HG03342 (cell line): ENCODE data around the gene PTPRCAP.
"Not testable (repeated sequence)": the region's sequence is repeated elsewhere in the genome, so short reads cannot be mapped to it uniquely, and the experiment has no call there.

Experiments used
- ATAC-seq: cut with Tn5 transposase; IDR thresholded peaks from one replicate; pipeline ENCODE4 v1.9.1; 2021; ENCODE audit warnings: mild to moderate bottlenecking, moderate library complexity; ENCODE audit not compliant: unreplicated experiment

Gene PTPRCAP

GRCh38 chr11:67465530-67465929, 28.0 kb upstream of the PTPRCAP start:
- ATAC-seq, result not testable (repeated sequence)

- no peak for ATAC-seq
Observed at GRCh38 chr11:67465189-67465510, 27.7 kb upstream of the PTPRCAP start.

GRCh38 chr11:67464411-67465188, 27.1 kb upstream of the PTPRCAP start:
- ATAC-seq, result peak; percentile 47

- no peak for ATAC-seq
Observed at GRCh38 chr11:67463680-67464410, 26.4 kb upstream of the PTPRCAP start.

- no peak for ATAC-seq
Observed at GRCh38 chr11:67463186-67463585, 25.7 kb upstream of the PTPRCAP start.

GRCh38 chr11:67458266-67458665, 20.8 kb upstream of the PTPRCAP start:
- no peak for ATAC-seq

GRCh38 chr11:67457453-67457852, 20.0 kb upstream of the PTPRCAP start:
- ATAC-seq, result no peak

- ATAC-seq, result no peak
Observed at GRCh38 chr11:67456068-67456705, 18.7 kb upstream of the PTPRCAP start.

GRCh38 chr11:67455054-67455453, 17.6 kb upstream of the PTPRCAP start, which contains the start of gene CABP4:
CABP4 (plus strand) TSS chr11:67455354; CDS start chr11:67455424, 70 bp downstream.
- ATAC-seq, result no peak

- no peak for ATAC-seq
Observed at GRCh38 chr11:67453816-67454732, 16.6 kb upstream of the PTPRCAP start.

GRCh38 chr11:67452141-67452952, 14.9 kb upstream of the PTPRCAP start, which contains the start of gene GPR152:
GPR152 (minus strand) TSS chr11:67452729; CDS start chr11:67452724, 5 bp downstream.
- no peak for ATAC-seq

GRCh38 chr11:67451658-67451976, 14.1 kb upstream of the PTPRCAP start:
- no peak for ATAC-seq

GRCh38 chr11:67450796-67451657, 13.5 kb upstream of the PTPRCAP start:
- ATAC-seq, result no peak

GRCh38 chr11:67449116-67449844, 11.8 kb upstream of the PTPRCAP start:
- ATAC-seq, result no peak

GRCh38 chr11:67448220-67448609, 10.7 kb upstream of the PTPRCAP start:
- no peak for ATAC-seq

GRCh38 chr11:67445515-67445914, 8.0 kb upstream of the PTPRCAP start:
- ATAC-seq, result no peak

GRCh38 chr11:67442504-67443404, 5.3 kb upstream of the PTPRCAP start:
- no peak for ATAC-seq
